Testis (tissue), 2 donors: Measurements from ENCODE around the gene ORM1.

ENCODE experiments used
- CTCF ChIP-seq, 3 experiments: fragments of 450-650 bp in 2 of 3; fragments of 200-600 bp in 1 of 3; sonication (generic) in 1 of 3; IDR thresholded peaks; one replicate each; pipeline ENCODE4 v1.5.1; 2016 to 2019; ENCODE audit warnings: antibody characterized with exemption in 3 of 3, mild to moderate bottlenecking in 2 of 3, moderate library complexity in 1 of 3
- POLR2A ChIP-seq: fragments of 450-650 bp; IDR thresholded peaks from one replicate; pipeline ENCODE4 v1.6.1; 2017; ENCODE audit warnings: antibody characterized with exemption, mild to moderate bottlenecking, moderate library complexity

- TF ChIP-seq CTCF (IDR thresholded peaks at IDR 0.05) (no peak), POLR2A (no peak)
These were observed 49.4 kb upstream of the ORM1 start for GRCh38 chr9:114273461-114273881.
